GM12878 (cell line): ENCODE results near the gene HORMAD2. TPM values are rescaled to one million over a fixed set of nuclear protein-coding genes. Genes with fewer than 3 reads are reported as not detected.

ENCODE experiments used
- ATAC-seq: fragments of 200-7000 bp; cut with Tn5 transposase; 3 replicates; pipeline ENCODE4 v1.9.1; 2020; ENCODE audit warnings: mild to moderate bottlenecking, moderate library complexity
- BruUV-seq: library from RNA; stranded (reverse); fragments of 400-500 nt; replicated peaks from 2 replicates; lab custom pipeline; 2021; lab: Mats Ljungman, UMichigan
- CTCF ChIA-PET: fragments of 300-600 bp; sonication (Branson Sonifier 250); formaldehyde crosslinking; extraction: SDS; loops from one replicate; lab custom pipeline; 2021; ENCODE audit warnings: inconsistent platforms; lab: Yijun Ruan, JAX
- POLR2A ChIA-PET: fragments of 350-600 bp; formaldehyde crosslinking; extraction: SDS; loops from one replicate; lab custom pipeline; 2021; ENCODE audit warnings: inconsistent platforms; lab: Charles Lee
- RAD21 ChIA-PET: fragments of 300-600 bp; sonication (Branson Sonifier 250); formaldehyde crosslinking; loops from one replicate; lab custom pipeline; 2023; ENCODE audit warnings: antibody characterized with exemption; ENCODE audit not compliant: unreplicated experiment; lab: Charles Lee
- SMC1A ChIA-PET: fragments of 300-600 bp; sonication (Branson Sonifier 250); formaldehyde crosslinking; loops from one replicate; lab custom pipeline; 2023; ENCODE audit not compliant: unreplicated experiment, uncharacterized antibody; lab: Charles Lee
- DNase-seq: peaks from one replicate; pipeline ENCODE4 v3.0.0-alpha.2; 2011; ENCODE audit warnings: low read depth, low spot score
- FAIRE-seq: peaks from 3 replicates; lab custom pipeline; 2011; peaks lifted over from hg19 to GRCh38; lab: Jason Lieb, UNC
- H2AFZ ChIP-seq: 2 replicates; pipeline ENCODE4 v1.6.0; 2011; ENCODE audit warnings: low read depth, low read length, control low read depth; ENCODE audit not compliant: control insufficient read depth
- H3K27ac ChIP-seq: 2 replicates; pipeline ENCODE4 v1.5.1; 2011; ENCODE audit warnings: control low read depth; ENCODE audit not compliant: control insufficient read depth, insufficient read depth
- H3K27me3 ChIP-seq, 2 experiments: replicated peaks in 1 of 2; 2 replicates each; pipeline versions ENCODE4 v1.6.0 to v1.6.1; 2011; ENCODE audit warnings: low read length in 1 of 2; ENCODE audit not compliant: control insufficient read depth in 2 of 2, insufficient read depth in 2 of 2
- H3K36me3 ChIP-seq, 2 experiments: 2 replicates each; pipeline ENCODE4 v1.5.1; 2011; ENCODE audit warnings: low read length in 1 of 2; ENCODE audit not compliant: control insufficient read depth in 2 of 2, insufficient read depth in 2 of 2
- H3K4me1 ChIP-seq: 2 replicates; pipeline ENCODE4 v1.6.1; 2011; ENCODE audit warnings: mild to moderate bottlenecking, low read length, moderate library complexity, mixed read lengths; ENCODE audit not compliant: control insufficient read depth, insufficient read depth
- H3K4me2 ChIP-seq: 2 replicates; pipeline ENCODE4 v1.6.0; 2011; ENCODE audit warnings: control low read depth; ENCODE audit not compliant: control insufficient read depth, insufficient read depth
- H3K4me3 ChIP-seq: fragments of 200-600 bp; sonication (generic); 2 replicates; pipeline ENCODE4 v1.5.1; 2016
- H3K79me2 ChIP-seq: 2 replicates; pipeline ENCODE4 v1.6.0; 2011; ENCODE audit warnings: low read length; ENCODE audit not compliant: control insufficient read depth, insufficient read depth
- H3K9ac ChIP-seq: 2 replicates; pipeline ENCODE4 v1.8.0; 2011; ENCODE audit warnings: low read length, control low read depth, mixed read lengths; ENCODE audit not compliant: control insufficient read depth, insufficient read depth
- H3K9me3 ChIP-seq: replicated peaks from 3 replicates; pipeline ENCODE4 v1.5.1; 2011; ENCODE audit warnings: mild to moderate bottlenecking, low read length; ENCODE audit not compliant: control insufficient read depth, insufficient read depth
- H4K20me1 ChIP-seq: 2 replicates; pipeline ENCODE4 v1.6.0; 2011; ENCODE audit not compliant: control insufficient read depth, insufficient read depth
- CBX3 ChIP-seq: fragments of 200-600 bp; sonication (generic); IDR thresholded peaks from 2 replicates; pipeline ENCODE4 v1.6.1; 2016; ENCODE audit warnings: low read depth, borderline replicate concordance
- IKZF2 ChIP-seq, 2 experiments: fragments of 450-650 bp; IDR thresholded peaks; 2 replicates each; pipeline ENCODE4 v1.6.1; 2017; ENCODE audit warnings: mild to moderate bottlenecking in 2 of 2, moderate library complexity in 2 of 2
- SP1 ChIP-seq: IDR thresholded peaks from one replicate; pipeline ENCODE4 v1.6.1; 2011; ENCODE audit warnings: low read depth, low read length
- SPI1 ChIP-seq: IDR thresholded peaks from 2 replicates; pipeline ENCODE4 v1.6.1; 2011; ENCODE audit warnings: low read depth, mild to moderate bottlenecking, low read length, moderate library complexity, borderline replicate concordance; ENCODE audit not compliant: insufficient read depth
- WGBS: methylation state at CpG from one replicate; pipeline ENCODE4 v1.1.6; 2016; ENCODE audit warnings: low lambda C conversion rate; ENCODE audit not compliant: insufficient replicate concordance, insufficient coverage; ENCODE audit errors: missing lambda C conversion rate; 5-methylcytosine and 5-hydroxymethylcytosine counted together
- in situ Hi-C: fragments of 300-500 bp; cut with MboI; formaldehyde crosslinking; loops from 9 replicates; pipeline ENCODE4 v1.14.3; 2018; ENCODE audit warnings: mixed read lengths
- intact Hi-C: fragments of 100-400 bp; cut with micrococcal nuclease; formaldehyde crosslinking; loops from one replicate; pipeline ENCODE4 v1.14.2; 2022; ENCODE audit not compliant: unreplicated experiment
- polyA plus RNA-seq, 11 experiments: library from polyadenylated mRNA; depleted of rRNA in 4 of 11; unstranded in 6 of 11; stranded (reverse) in 5 of 11; fragments of >200 nt; fragmentation: Nextera tagmentation in 4 of 11; fragmentation: Illumina TruSeq in 1 of 11; extraction: Ambion mirVana in 4 of 11; extraction: Trizol in 1 of 11; gene quantifications; 1 replicate in 1 of 11; 2 replicates in 10 of 11; pipeline versions ENCODE4 v1.2.1 to v1.2.3, GENCODE V29; 2011 to 2016; ENCODE audit warnings: inconsistent platforms in 2 of 11, missing spikeins in 2 of 11, low read depth in 1 of 11
- total RNA-seq, 4 experiments: library from RNA; depleted of rRNA in 3 of 4; stranded (reverse); fragments of >200 nt in 3 of 4; fragmentation: Illumina TruSeq in 1 of 4; extraction: Trizol in 1 of 4; gene quantifications; 2 replicates each; pipeline versions ENCODE4 v1.2.1 to v1.2.3, GENCODE V29; 2013 to 2021
- TF ChIP-seq, protein P1 (sequence below): fragments of 450-650 bp; IDR thresholded peaks from 2 replicates; pipeline ENCODE4 v1.6.1; 2016; ENCODE audit warnings: mild to moderate bottlenecking

HORMAD2 gene
- total and polyA plus RNA-seq, 10 of the 15 experiments (the other 5 are each of a cell fraction or from before 2014, with no cell fraction given) = 0.07 to 0.13 TPM; not detected in 8

DNA sequence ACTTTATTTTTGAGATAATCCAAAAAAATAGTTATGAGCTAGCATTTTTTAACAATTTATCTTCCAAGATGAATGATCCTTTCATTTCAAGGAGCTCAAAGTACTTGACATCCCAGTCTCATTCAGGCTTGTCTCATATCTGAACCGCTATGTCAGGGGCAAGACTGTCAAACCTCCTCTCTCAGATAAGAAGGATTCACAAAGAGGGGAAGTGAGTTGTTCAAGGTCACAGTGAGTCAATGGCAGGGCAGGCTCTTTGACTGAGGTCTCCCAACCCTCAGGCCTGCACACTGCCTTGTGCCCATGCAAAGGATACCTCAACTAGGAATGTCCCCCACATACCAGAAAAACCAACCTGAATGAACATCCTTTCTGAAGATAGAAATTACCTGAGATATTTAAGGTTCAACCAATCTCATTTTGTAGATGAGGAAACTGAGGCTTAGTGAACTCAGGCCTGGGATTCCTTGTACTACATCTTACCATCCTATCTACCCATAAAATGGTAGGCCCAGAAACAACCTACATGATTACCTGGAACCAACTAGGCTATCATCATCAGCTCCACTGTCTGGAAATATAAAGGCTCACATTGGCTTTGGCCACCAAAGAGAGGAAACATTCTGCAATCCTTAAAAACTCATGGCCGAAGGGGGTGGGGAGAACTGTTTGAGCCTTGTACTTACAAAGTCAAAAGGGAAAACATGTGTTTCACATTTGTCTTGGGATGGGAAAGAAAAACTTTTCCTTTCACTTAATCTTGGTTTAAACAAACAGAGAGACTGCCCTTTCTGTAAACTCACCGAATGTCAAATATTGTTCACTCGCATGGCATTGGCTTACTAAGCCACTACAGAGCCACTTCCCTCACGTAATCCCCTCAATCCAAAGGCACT is 115.2 kb downstream of the HORMAD2 start:
- Histone ChIP-seq H3K9ac (no peak overlapping the region), H3K36me3 (no peaks in the 10 kb centered on the region), H3K4me3 (no peak overlapping the region), H3K4me2 (no peak overlapping the region), H3K4me1 (peaks cover 18% of the 10 kb centered on the region), H3K79me2 (no peaks in the 10 kb centered on the region), H4K20me1 (no peaks in the 10 kb centered on the region), H3K27ac (peak overlapping the region; percentile 63), H3K9me3 (no peaks in the 10 kb centered on the region), H2AFZ (peak overlapping the region; percentile 73), H3K27me3 (no peaks in the 10 kb centered on the region)
- in situ Hi-C loops (no loop called here), intact Hi-C loops (no loop called here)
- POLR2A ChIA-PET = interaction anchor here (0.5 to 1.8 kb wide), 5 partner anchors 29 to 391 kb away, joined by 3 to 9 read pairs (median 4); no protein-coding TSS in a partner anchor
- FAIRE-seq (no peak), DNase-seq (no peak), ATAC-seq (no peak)
- CTCF ChIA-PET = no interaction called here
- TF ChIP-seq SP1 (no peak), IKZF2 (IDR thresholded peaks at IDR 0.05) (no peak), SPI1 (peak; percentile 52; the same call in 1 of the 2 replicates), CBX3 (no peak)
- TF ChIP-seq, protein P1, sequence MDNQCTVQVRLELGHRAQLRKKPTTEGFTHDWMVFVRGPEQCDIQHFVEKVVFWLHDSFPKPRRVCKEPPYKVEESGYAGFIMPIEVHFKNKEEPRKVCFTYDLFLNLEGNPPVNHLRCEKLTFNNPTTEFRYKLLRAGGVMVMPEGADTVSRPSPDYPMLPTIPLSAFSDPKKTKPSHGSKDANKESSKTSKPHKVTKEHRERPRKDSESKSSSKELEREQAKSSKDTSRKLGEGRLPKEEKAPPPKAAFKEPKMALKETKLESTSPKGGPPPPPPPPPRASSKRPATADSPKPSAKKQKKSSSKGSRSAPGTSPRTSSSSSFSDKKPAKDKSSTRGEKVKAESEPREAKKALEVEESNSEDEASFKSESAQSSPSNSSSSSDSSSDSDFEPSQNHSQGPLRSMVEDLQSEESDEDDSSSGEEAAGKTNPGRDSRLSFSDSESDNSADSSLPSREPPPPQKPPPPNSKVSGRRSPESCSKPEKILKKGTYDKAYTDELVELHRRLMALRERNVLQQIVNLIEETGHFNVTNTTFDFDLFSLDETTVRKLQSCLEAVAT = peak; percentile 78
- SMC1A ChIA-PET = interaction anchor here (0.9 to 2.0 kb wide), 4 partner anchors 10 to 93 kb away, joined by 3 to 5 read pairs (median 4); no protein-coding TSS in a partner anchor
- RAD21 ChIA-PET = interaction anchor here (0.6 to 1.1 kb wide), 3 partner anchors 8 to 79 kb away, joined by 3 to 4 read pairs (median 4); no protein-coding TSS in a partner anchor
- 94% methylated on average over 5 of the region's 5 CpGs for WGBS
- BruUV-seq = TSS peak; percentile 80
